HUES64 (cell line): Measurements from ENCODE around the gene RECK.
"Not testable (repeated sequence)": the region's sequence is repeated elsewhere in the genome, so short reads cannot be mapped to it uniquely, and the experiment has no call there.

Source experiments
- H3K27ac ChIP-seq: 2 replicates; pipeline ENCODE4 v1.7.0; 2013; ENCODE audit warnings: low read depth, low read length, inconsistent platforms
- H3K27me3 ChIP-seq: 2 replicates; pipeline ENCODE4 v1.6.1; 2013; ENCODE audit warnings: mild to moderate bottlenecking, low read length; ENCODE audit not compliant: insufficient read depth
- H3K36me3 ChIP-seq: 2 replicates; pipeline ENCODE4 v1.6.1; 2013; ENCODE audit warnings: mild to moderate bottlenecking, low read length; ENCODE audit not compliant: insufficient read depth
- H3K4me1 ChIP-seq: 2 replicates; pipeline ENCODE4 v1.6.1; 2013; ENCODE audit warnings: mild to moderate bottlenecking, low read length, moderate library complexity; ENCODE audit not compliant: insufficient read depth
- H3K4me3 ChIP-seq: 2 replicates; pipeline ENCODE4 v1.5.1; 2013; ENCODE audit warnings: mild to moderate bottlenecking, low read length, moderate library complexity
- H3K9ac ChIP-seq: 2 replicates; pipeline ENCODE4 v1.6.1; 2013; ENCODE audit warnings: mild to moderate bottlenecking, low read depth, low read length
- H3K9me3 ChIP-seq: 2 replicates; pipeline ENCODE4 v1.6.1; 2013; ENCODE audit warnings: low read depth, low read length; ENCODE audit not compliant: insufficient read depth
- WGBS: fragments of 150-250, 120-280 bp; methylation state at CpG from one replicate; pipeline ENCODE4 v1.1.7; 2013; ENCODE audit warnings: missing lambda C conversion rate; 5-methylcytosine and 5-hydroxymethylcytosine counted together

Gene RECK

GRCh38 chr9:36118706-36119105, 82.0 kb downstream of the RECK start:
- Histone ChIP-seq H3K27ac (no peak overlapping the region), H3K27me3 (no peaks in the 10 kb centered on the region), H3K4me3 (no peak overlapping the region), H3K36me3 (peaks cover 11% of the 10 kb centered on the region), H3K4me1 (no peaks in the 10 kb centered on the region), H3K9me3 (no peaks in the 10 kb centered on the region), H3K9ac (no peak overlapping the region)
- WGBS = 89% methylated on average over 15 of the region's 15 CpGs

GRCh38 chr9:36119476-36119875, 82.8 kb downstream of the RECK start:
- H3K4me1 ChIP-seq = no peaks in the 10 kb centered on the region
- H3K9me3 ChIP-seq = no peaks in the 10 kb centered on the region
- H3K4me3 ChIP-seq = no peak overlapping the region
- no peak overlapping the region for H3K9ac ChIP-seq
- H3K27me3 ChIP-seq = no peaks in the 10 kb centered on the region
- H3K27ac ChIP-seq = no peak overlapping the region
- peaks cover 11% of the 10 kb centered on the region for H3K36me3 ChIP-seq
- 87% methylated on average over 7 of the region's 7 CpGs for WGBS

- Histone ChIP-seq H3K36me3 (peaks cover 11% of the 10 kb centered on the region), H3K4me1 (no peaks in the 10 kb centered on the region), H3K27me3 (no peaks in the 10 kb centered on the region), H3K4me3 (no peak overlapping the region), H3K27ac (no peak overlapping the region), H3K9ac (no peak overlapping the region), H3K9me3 (no peaks in the 10 kb centered on the region)
- WGBS = 90% methylated on average over 4 of the region's 4 CpGs
Observed at GRCh38 chr9:36120705-36121104, 84.0 kb downstream of the RECK start.

- H3K9ac ChIP-seq = no peak overlapping the region
- no peaks in the 10 kb centered on the region for H3K4me1 ChIP-seq
- no peaks in the 10 kb centered on the region for H3K27me3 ChIP-seq
- H3K9me3 ChIP-seq = no peaks in the 10 kb centered on the region
- 95% methylated on average over 7 of the region's 7 CpGs for WGBS
- no peak overlapping the region for H3K4me3 ChIP-seq
- no peak overlapping the region for H3K27ac ChIP-seq
- H3K36me3 ChIP-seq = peaks cover 11% of the 10 kb centered on the region
Observed at GRCh38 chr9:36121971-36122370, 85.3 kb downstream of the RECK start.

- H3K36me3 ChIP-seq = peaks cover 11% of the 10 kb centered on the region
- no peak overlapping the region for H3K4me3 ChIP-seq
- WGBS = no CpG with 5 or more reads among the region's 2 CpGs
- no peaks in the 10 kb centered on the region for H3K9me3 ChIP-seq
- no peaks in the 10 kb centered on the region for H3K27me3 ChIP-seq
- H3K27ac ChIP-seq = no peak overlapping the region
- no peak overlapping the region for H3K9ac ChIP-seq
- no peaks in the 10 kb centered on the region for H3K4me1 ChIP-seq
Observed at GRCh38 chr9:36123515-36123914, 86.8 kb downstream of the RECK start.

- Histone ChIP-seq H3K36me3 (peaks cover 11% of the 10 kb centered on the region), H3K4me1 (no peaks in the 10 kb centered on the region), H3K4me3 (no peak overlapping the region), H3K27ac (no peak overlapping the region), H3K9ac (no peak overlapping the region), H3K27me3 (no peaks in the 10 kb centered on the region), H3K9me3 (no peaks in the 10 kb centered on the region)
- 89% methylated on average over 9 of the region's 10 CpGs for WGBS
Observed at GRCh38 chr9:36125062-36125855, 88.5 kb downstream of the RECK start.

- no peaks in the 10 kb centered on the region for H3K4me1 ChIP-seq
- no peaks in the 10 kb centered on the region for H3K9me3 ChIP-seq
- no peak overlapping the region for H3K4me3 ChIP-seq
- no peak overlapping the region for H3K9ac ChIP-seq
- peaks cover 11% of the 10 kb centered on the region for H3K36me3 ChIP-seq
- 71% methylated on average over 7 of the region's 7 CpGs for WGBS
- no peak overlapping the region for H3K27ac ChIP-seq
- 0 out of 2 replicates have a peak, but pooled peaks cover under 1% of the 10 kb centered on the region for H3K27me3 ChIP-seq
Observed at GRCh38 chr9:36126016-36126730, 89.5 kb downstream of the RECK start.

GRCh38 chr9:36127652-36128244, 91.0 kb downstream of the RECK start:
- Histone ChIP-seq H3K36me3 (peaks cover 8% of the 10 kb centered on the region; the same call in 1 of the 2 replicates), H3K4me3 (no peak overlapping the region), H3K27me3 (0 out of 2 replicates have a peak, but pooled peaks cover 5% of the 10 kb centered on the region), H3K9me3 (no peaks in the 10 kb centered on the region), H3K9ac (no peak overlapping the region), H3K27ac (no peak overlapping the region), H3K4me1 (peaks cover 4% of the 10 kb centered on the region; the same call in 1 of the 2 replicates)
- 91% methylated on average over 5 of the region's 5 CpGs for WGBS

- whole genome bisulfite sequencing = 82% methylated on average over 8 of the region's 8 CpGs
- H3K36me3 ChIP-seq = peaks cover 3% of the 10 kb centered on the region; the same call in 1 of the 2 replicates
- H3K4me1 ChIP-seq = peaks cover 4% of the 10 kb centered on the region; the same call in 1 of the 2 replicates
- no peak overlapping the region for H3K27ac ChIP-seq
- no peak overlapping the region for H3K4me3 ChIP-seq
- H3K9ac ChIP-seq = no peak overlapping the region
- H3K9me3 ChIP-seq = no peaks in the 10 kb centered on the region
- H3K27me3 ChIP-seq = peaks cover 11% of the 10 kb centered on the region
Observed at GRCh38 chr9:36128349-36128748, 91.6 kb downstream of the RECK start.

GRCh38 chr9:36129139-36129538, 92.4 kb downstream of the RECK start:
- 95% methylated on average over 12 of the region's 12 CpGs for WGBS
- Histone ChIP-seq H3K9ac (no peak overlapping the region), H3K36me3 (no peaks in the 10 kb centered on the region), H3K4me1 (peaks cover 4% of the 10 kb centered on the region; the same call in 1 of the 2 replicates), H3K27me3 (peaks cover 19% of the 10 kb centered on the region), H3K9me3 (no peaks in the 10 kb centered on the region), H3K4me3 (no peak overlapping the region), H3K27ac (no peak overlapping the region)

GRCh38 chr9:36131666-36132065, 95.0 kb downstream of the RECK start:
- H3K9me3 ChIP-seq, H3K9ac ChIP-seq, H3K4me1 ChIP-seq, H3K4me3 ChIP-seq, H3K27ac ChIP-seq, H3K36me3 ChIP-seq: not testable (repeated sequence)
- peaks cover 44% of the 10 kb centered on the region for H3K27me3 ChIP-seq
- 93% methylated on average over 7 of the region's 7 CpGs for WGBS
